Lower lobe of right lung (tissue), 2 donors: ENCODE data around the gene TMEM272. TPM values are rescaled to one million over a fixed set of nuclear protein-coding genes. Genes with fewer than 3 reads are reported as not detected.
A peak's percentile ranks its signal among the peaks of the same experiment; 100 is the strongest.

ENCODE experiments used
- ATAC-seq, 2 donors: fragments of 200-7000 bp; cut with Tn5 transposase; one replicate each; pipeline ENCODE4 v1.9.1; 2020 to 2022; ENCODE audit warnings: mild to moderate bottlenecking in 2 of 2, moderate library complexity in 2 of 2
- DNase-seq: peaks from one replicate; pipeline ENCODE4 v3.0.0-alpha.2; 2020
- H3K27ac ChIP-seq: fragments of 200-600 bp; one replicate; pipeline ENCODE4 v1.8.0; 2022
- H3K27me3 ChIP-seq: fragments of 200-600 bp; one replicate; pipeline ENCODE4 v1.8.0; 2022; ENCODE audit warnings: low read depth
- H3K36me3 ChIP-seq: fragments of 200-600 bp; one replicate; pipeline ENCODE4 v1.8.0; 2022; ENCODE audit warnings: mild to moderate bottlenecking
- H3K4me1 ChIP-seq: fragments of 200-600 bp; one replicate; pipeline ENCODE4 v1.8.0; 2022
- H3K4me3 ChIP-seq: fragments of 200-600 bp; one replicate; pipeline ENCODE4 v1.8.0; 2022; ENCODE audit warnings: mild to moderate bottlenecking
- H3K9me3 ChIP-seq: fragments of 200-600 bp; one replicate; pipeline ENCODE4 v1.8.0; 2022
- CTCF ChIP-seq: fragments of 200-600 bp; IDR thresholded peaks from one replicate; pipeline ENCODE4 v1.8.0; 2022; ENCODE audit warnings: antibody characterized with exemption, mild to moderate bottlenecking
- intact Hi-C: fragments of 100-400 bp; cut with DNase I; formaldehyde crosslinking; loops from one replicate; pipeline ENCODE4 v1.11.0; 2022
- long read RNA-seq: library from polyadenylated mRNA; unstranded; transcript quantifications from one replicate; pipeline ENCODE4 v2.0.0, GENCODE V29; 2021
- total RNA-seq: library from RNA; stranded (reverse); fragmentation: NEBNext Ultra II Directional; extraction: Animal tissue kit (Norgen Biotek cat#: 25700); gene quantifications from one replicate; pipeline ENCODE4 v1.2.1, GENCODE V29; 2021
- donor health status: DM: no; HTN: yes; CAD: no; lungs with severe emphysema.

Gene TMEM272
- total RNA-seq: 0.09 TPM
- long read RNA-seq, partial matches to known transcripts: 0 of 1 reads
- long read RNA-seq, other reads (novel, unspliced or antisense): 1 of 1 reads

- intact Hi-C loops: no loop called here
- H3K36me3 ChIP-seq: no peaks in the 10 kb centered on the region
- peaks cover 5% of the 10 kb centered on the region for H3K4me1 ChIP-seq
- DNase-seq (peak; percentile 64), ATAC-seq (peak; percentile 86 to 92)
- H3K27ac ChIP-seq: no peak within 1 kb of the TSS
- TF ChIP-seq CTCF: peak; percentile 85
- H3K9me3 ChIP-seq: no peaks in the 10 kb centered on the region
- peak within 1 kb of the TSS; percentile 15 for H3K4me3 ChIP-seq
- no peaks in the 10 kb centered on the region for H3K27me3 ChIP-seq
Measured at GRCh38 chr13:51844862-51845573, at the start of gene TMEM272. TMEM272 (minus strand) TSS chr13:51845177; CDS start chr13:51838530, 6,647 bp downstream.

GRCh38 chr13:51894239-51894638 is 49.3 kb upstream of the TMEM272 start:
- Histone ChIP-seq H3K4me3 (no peak overlapping the region), H3K27me3 (no peaks in the 10 kb centered on the region), H3K27ac (no peak overlapping the region), H3K4me1 (no peaks in the 10 kb centered on the region), H3K9me3 (no peaks in the 10 kb centered on the region), H3K36me3 (no peaks in the 10 kb centered on the region)
- intact Hi-C loops: no loop called here
- TF ChIP-seq CTCF: no peak
- DNase-seq (no peak), ATAC-seq (no peak)

GRCh38 chr13:51892657-51893056 is 47.7 kb upstream of the TMEM272 start:
- Histone ChIP-seq H3K36me3 (no peaks in the 10 kb centered on the region), H3K4me1 (no peaks in the 10 kb centered on the region), H3K27me3 (no peaks in the 10 kb centered on the region), H3K4me3 (no peak overlapping the region), H3K27ac (no peak overlapping the region), H3K9me3 (no peaks in the 10 kb centered on the region)
- ATAC-seq (no peak), DNase-seq (no peak)
- intact Hi-C loops: no loop called here
- no peak for TF ChIP-seq CTCF

- DNase-seq (no peak), ATAC-seq (no peak)
- TF ChIP-seq CTCF: no peak
- Histone ChIP-seq H3K4me3 (no peak overlapping the region), H3K4me1 (no peaks in the 10 kb centered on the region), H3K36me3 (no peaks in the 10 kb centered on the region), H3K27me3 (no peaks in the 10 kb centered on the region), H3K9me3 (no peaks in the 10 kb centered on the region), H3K27ac (no peak overlapping the region)
- intact Hi-C loops: no loop called here
Measured at GRCh38 chr13:51887468-51887867, 42.5 kb upstream of the TMEM272 start.

GRCh38 chr13:51885651-51886050 is 40.7 kb upstream of the TMEM272 start:
- ATAC-seq: no peak
- Histone ChIP-seq H3K9me3 (no peaks in the 10 kb centered on the region), H3K4me1 (no peaks in the 10 kb centered on the region), H3K27me3 (no peaks in the 10 kb centered on the region), H3K36me3 (no peaks in the 10 kb centered on the region), H3K4me3 (no peak overlapping the region), H3K27ac (no peak overlapping the region)
- no peak for DNase-seq
- TF ChIP-seq CTCF: no peak
- intact Hi-C loops: no loop called here
